PC-9 (cell line): ENCODE results near the gene LCE2C.

Experiments
- EZH2 ChIP-seq: fragments of 200-600 bp; sonication (generic); IDR thresholded peaks from 2 replicates; pipeline ENCODE4 v1.8.0; 2017; ENCODE audit warnings: antibody characterized with exemption, low read depth
- TF ChIP-seq, protein P1 (sequence below): fragments of 200-600 bp; sonication (generic); conservative IDR thresholded peaks from 2 replicates; pipeline ENCODE4 v1.6.1; 2017; ENCODE audit warnings: mixed run types, antibody characterized with exemption, mild to moderate bottlenecking, moderate library complexity

DNA sequence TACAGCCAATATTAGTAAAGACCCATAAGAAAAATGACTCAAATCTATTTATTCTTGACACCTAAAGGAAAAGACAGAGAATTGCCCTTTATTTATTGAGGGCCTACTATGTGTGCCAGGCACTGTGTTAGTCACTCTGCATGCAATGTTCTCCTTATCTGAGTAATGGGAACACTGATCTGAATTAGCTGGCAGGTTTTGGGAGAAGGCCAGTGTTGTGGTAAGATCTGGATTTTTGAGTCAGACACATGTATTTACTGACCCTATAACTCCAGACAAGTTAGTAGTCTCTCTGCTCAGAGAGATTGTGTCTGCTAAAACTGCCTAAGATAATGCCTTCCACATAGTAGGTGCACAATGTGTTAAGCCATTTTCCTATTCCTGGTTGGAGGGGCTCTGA, 50.2 kb downstream of the LCE2C start:
- TF ChIP-seq, protein P1, sequence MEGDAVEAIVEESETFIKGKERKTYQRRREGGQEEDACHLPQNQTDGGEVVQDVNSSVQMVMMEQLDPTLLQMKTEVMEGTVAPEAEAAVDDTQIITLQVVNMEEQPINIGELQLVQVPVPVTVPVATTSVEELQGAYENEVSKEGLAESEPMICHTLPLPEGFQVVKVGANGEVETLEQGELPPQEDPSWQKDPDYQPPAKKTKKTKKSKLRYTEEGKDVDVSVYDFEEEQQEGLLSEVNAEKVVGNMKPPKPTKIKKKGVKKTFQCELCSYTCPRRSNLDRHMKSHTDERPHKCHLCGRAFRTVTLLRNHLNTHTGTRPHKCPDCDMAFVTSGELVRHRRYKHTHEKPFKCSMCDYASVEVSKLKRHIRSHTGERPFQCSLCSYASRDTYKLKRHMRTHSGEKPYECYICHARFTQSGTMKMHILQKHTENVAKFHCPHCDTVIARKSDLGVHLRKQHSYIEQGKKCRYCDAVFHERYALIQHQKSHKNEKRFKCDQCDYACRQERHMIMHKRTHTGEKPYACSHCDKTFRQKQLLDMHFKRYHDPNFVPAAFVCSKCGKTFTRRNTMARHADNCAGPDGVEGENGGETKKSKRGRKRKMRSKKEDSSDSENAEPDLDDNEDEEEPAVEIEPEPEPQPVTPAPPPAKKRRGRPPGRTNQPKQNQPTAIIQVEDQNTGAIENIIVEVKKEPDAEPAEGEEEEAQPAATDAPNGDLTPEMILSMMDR, result no peak
- no peak for TF ChIP-seq EZH2
